Measurements from ENCODE around the gene LSM2.
"Not testable (repeated sequence)": the region's sequence is repeated elsewhere in the genome, so short reads cannot be mapped to it uniquely, and the experiment has no call there.

The LSM2 gene

GRCh38 chr6:31811645-31812044 is 4.9 kb upstream of the LSM2 start:
- no peak for TF ChIP-seq CTCF (IDR thresholded peaks at IDR 0.05; ENCODE audit: extremely low read depth, missing control alignments)
- no peak for DNase-seq (ENCODE audit: low spot score)

GRCh38 chr6:31808599-31808998 is 1.8 kb upstream of the LSM2 start:
- not testable (repeated sequence) for DNase-seq (ENCODE audit: low spot score)

- no peak for DNase-seq (ENCODE audit: low spot score)
Measured at GRCh38 chr6:31805939-31806469, 762 bp downstream of the LSM2 start.

GRCh38 chr6:31801031-31801927 is 5.5 kb downstream of the LSM2 start:
- DNase-seq (ENCODE audit: low spot score) = not testable (repeated sequence)

More at GRCh38 chr6:31805939-31806469, 762 bp downstream of the LSM2 start:
- no peak for TF ChIP-seq CTCF (IDR thresholded peaks at IDR 0.05; ENCODE audit: extremely low read depth, missing control alignments)

GRCh38 chr6:31799781-31800180 is 7.0 kb downstream of the LSM2 start:
- DNase-seq (ENCODE audit: low spot score) = no peak
- TF ChIP-seq CTCF (IDR thresholded peaks at IDR 0.05; ENCODE audit: extremely low read depth, missing control alignments) = no peak

- peak; percentile 38 for DNase-seq (ENCODE audit: low spot score)
- TF ChIP-seq CTCF (IDR thresholded peaks at IDR 0.05; ENCODE audit: extremely low read depth, missing control alignments) = no peak
Measured at GRCh38 chr6:31797588-31797987, 9.2 kb downstream of the LSM2 start.

GRCh38 chr6:31796993-31797385 is 9.8 kb downstream of the LSM2 start:
- no peak for TF ChIP-seq CTCF (IDR thresholded peaks at IDR 0.05; ENCODE audit: extremely low read depth, missing control alignments)
- DNase-seq (ENCODE audit: low spot score) = no peak

GRCh38 chr6:31795616-31796298 is 11.0 kb downstream of the LSM2 start, which contains the start of gene VARS1:
Gene VARS1 (minus strand): TSS chr6:31795752. CDS start chr6:31795217, 535 bp downstream.
- DNase-seq (ENCODE audit: low spot score) = peak; percentile 98
- TF ChIP-seq CTCF (IDR thresholded peaks at IDR 0.05; ENCODE audit: extremely low read depth, missing control alignments) = peak; percentile 98
